Measurements from ENCODE around the gene HSF5.

- TF ChIP-seq POLR2AphosphoS5 (IDR thresholded peaks at IDR 0.05; ENCODE audit: borderline replicate concordance, low read depth, low read length) (no peak), EZH2 (IDR thresholded peaks at IDR 0.05) (no peak), FOXP2 (optimal IDR thresholded peaks at IDR 0.05; ENCODE audit: control extremely low read depth, extremely low read length, insufficient read depth) (no peak)
Measured at GRCh38 chr17:58503866-58504265, 15.7 kb upstream of the HSF5 start.

All from SK-N-MC (cell line).